ENCODE data around the gene TRAPPC3L.

The TRAPPC3L gene

GRCh38 chr6:116461932-116462885, 83.3 kb downstream of the TRAPPC3L start:
- DNase-seq, result no peak

- no peak for DNase-seq
These were observed 84.1 kb downstream of the TRAPPC3L start, which contains the start of gene CALHM6 for GRCh38 chr6:116461331-116461931. Gene CALHM6, plus strand, starts transcription at chr6:116461375. Its CDS starts 555 bp downstream, at chr6:116461930.

GRCh38 chr6:116459927-116460326, 85.6 kb downstream of the TRAPPC3L start:
- no peak for DNase-seq

- no peak for DNase-seq
These were observed 87.2 kb downstream of the TRAPPC3L start for GRCh38 chr6:116458264-116458663.

GRCh38 chr6:116456927-116457326, 88.6 kb downstream of the TRAPPC3L start:
- DNase-seq, result no peak

- no peak for DNase-seq
These were observed 89.4 kb downstream of the TRAPPC3L start for GRCh38 chr6:116456106-116456505.

GRCh38 chr6:116452531-116452930, 93.0 kb downstream of the TRAPPC3L start:
- no peak for DNase-seq

- no peak for DNase-seq
These were observed 93.6 kb downstream of the TRAPPC3L start for GRCh38 chr6:116451916-116452315.

GRCh38 chr6:116450769-116451740, 94.4 kb downstream of the TRAPPC3L start:
- DNase-seq, result no peak

GRCh38 chr6:116450185-116450710, 95.2 kb downstream of the TRAPPC3L start:
- no peak for DNase-seq

GRCh38 chr6:116449565-116449964, 95.9 kb downstream of the TRAPPC3L start:
- DNase-seq, result no peak

- DNase-seq, result no peak
These were observed 97.9 kb downstream of the TRAPPC3L start for GRCh38 chr6:116447496-116448011.

GRCh38 chr6:116447052-116447451, 98.4 kb downstream of the TRAPPC3L start:
- DNase-seq, result no peak

GRCh38 chr6:116446399-116446798, 99.1 kb downstream of the TRAPPC3L start:
- DNase-seq, result no peak

- DNase-seq, result no peak
These were observed 100.4 kb downstream of the TRAPPC3L start for GRCh38 chr6:116445102-116445501.
